Measurements from ENCODE around the gene JAK1.

- TF ChIP-seq CTCF (IDR thresholded peaks at IDR 0.05; ENCODE audit: poor library complexity, severe bottlenecking) (no peak), REST (IDR thresholded peaks at IDR 0.05; ENCODE audit: borderline replicate concordance) (no peak), POLR2AphosphoS5 (IDR thresholded peaks at IDR 0.05) (no peak), TAF1 (IDR thresholded peaks at IDR 0.05; ENCODE audit: low read depth) (no peak), MXI1 (conservative IDR thresholded peaks at IDR 0.05; ENCODE audit: poor library complexity, severe bottlenecking) (no peak), EP300 (conservative IDR thresholded peaks at IDR 0.05; ENCODE audit: poor library complexity, severe bottlenecking) (no peak), EZH2 (IDR thresholded peaks at IDR 0.05; ENCODE audit: borderline replicate concordance, insufficient read depth, low read length, poor library complexity, severe bottlenecking) (no peak), RAD21 (conservative IDR thresholded peaks at IDR 0.05) (no peak)
Observed at GRCh38 chr1:64880449-64880848, 85.9 kb downstream of the JAK1 start.
